Body of pancreas (tissue), 4 donors: ENCODE results near the gene TSSC4.

Source experiments
- CTCF ChIP-seq, 7 experiments: fragments of 450-650 bp in 4 of 7; fragments of 200-600 bp in 3 of 7; sonication (generic) in 3 of 7; IDR thresholded peaks; one replicate each; pipeline ENCODE4 v1.5.1; 2016 to 2019; ENCODE audit warnings: antibody characterized with exemption in 7 of 7
- POLR2A ChIP-seq, 3 donors: fragments of 450-650 bp; IDR thresholded peaks; one replicate each; pipeline ENCODE4 v1.6.1; 2016; ENCODE audit warnings: antibody characterized with exemption in 3 of 3, mild to moderate bottlenecking in 2 of 3

DNA sequence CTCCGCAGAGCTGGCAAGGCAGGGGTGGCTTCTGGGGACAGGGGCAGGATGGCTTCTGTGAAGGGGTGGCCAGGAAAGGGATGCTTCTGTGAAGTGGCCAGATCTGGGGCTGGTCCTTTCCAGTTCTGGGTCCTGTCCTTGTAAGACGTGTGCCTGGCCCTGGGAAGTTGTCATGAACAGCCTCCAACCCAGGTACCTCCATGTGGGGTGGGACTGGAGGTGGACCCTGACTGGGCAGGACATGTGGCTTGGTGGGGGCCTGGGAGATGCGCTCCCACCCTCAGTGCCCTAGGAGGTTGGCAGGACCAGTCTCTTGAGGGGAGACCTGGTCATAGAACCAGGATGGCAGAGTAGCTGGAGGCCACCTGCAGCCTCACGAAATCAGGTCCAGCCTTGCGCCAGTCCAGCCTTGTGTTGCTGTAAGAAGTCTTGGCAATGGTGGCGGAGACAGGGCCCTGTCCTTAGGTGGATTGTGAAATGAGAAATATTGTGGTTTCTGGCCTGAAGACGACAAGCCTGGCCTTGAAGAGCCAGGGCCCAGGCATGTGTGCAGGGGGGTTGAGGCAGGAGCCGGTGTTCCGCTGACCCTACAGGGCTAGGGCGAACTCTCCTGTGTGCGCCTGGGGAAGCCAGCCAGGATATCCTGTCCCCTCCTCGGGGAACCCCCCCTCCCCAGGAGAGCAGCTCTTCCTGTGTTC lies 46.9 kb downstream of the TSSC4 start:
- TF ChIP-seq CTCF (IDR thresholded peaks at IDR 0.05) (no peak), POLR2A (IDR thresholded peaks at IDR 0.05) (no peak)
